Muscle of arm (tissue), 12 donors: ENCODE data around the gene SSX2IP. TPM values are rescaled to one million over a fixed set of nuclear protein-coding genes. Genes with fewer than 3 reads are reported as not detected.

ENCODE experiments used
- DNase-seq: peaks from one replicate; pipeline ENCODE4 v3.0.0-alpha.2; 2013
- polyA plus RNA-seq, 12 donors: library from polyadenylated mRNA; unstranded; fragments of 120-200 nt; gene quantifications; one replicate each; pipeline ENCODE4 v1.2.1, GENCODE V29; 2013; ENCODE audit not compliant: insufficient read length in 12 of 12

Gene SSX2IP
- polyA plus RNA-seq, 12 donors: 12.5 to 24.7 (median 18.1) TPM; not detected in 1

GRCh38 chr1:84712276-84712874, 22.1 kb upstream of the SSX2IP start:
- DNase-seq: no peak

GRCh38 chr1:84711869-84712268, 21.6 kb upstream of the SSX2IP start:
- no peak for DNase-seq

- DNase-seq: no peak
Observed at GRCh38 chr1:84711121-84711520, 20.9 kb upstream of the SSX2IP start.

- DNase-seq: no peak
Observed at GRCh38 chr1:84709131-84709530, 18.9 kb upstream of the SSX2IP start.

GRCh38 chr1:84708031-84708430, 17.8 kb upstream of the SSX2IP start:
- no peak for DNase-seq

GRCh38 chr1:84705513-84705912, 15.3 kb upstream of the SSX2IP start:
- DNase-seq: no peak

GRCh38 chr1:84704872-84705417, 14.7 kb upstream of the SSX2IP start:
- DNase-seq: no peak

GRCh38 chr1:84703431-84703830, 13.2 kb upstream of the SSX2IP start:
- no peak for DNase-seq

- DNase-seq: no peak
Observed at GRCh38 chr1:84702143-84702542, 11.9 kb upstream of the SSX2IP start.

GRCh38 chr1:84701376-84701775, 11.1 kb upstream of the SSX2IP start:
- no peak for DNase-seq

GRCh38 chr1:84700070-84700469, 9.8 kb upstream of the SSX2IP start:
- DNase-seq: no peak

GRCh38 chr1:84698151-84699110, 8.2 kb upstream of the SSX2IP start:
- no peak for DNase-seq

GRCh38 chr1:84693785-84694184, 3.5 kb upstream of the SSX2IP start:
- no peak for DNase-seq

GRCh38 chr1:84693005-84693404, 2.7 kb upstream of the SSX2IP start:
- no peak for DNase-seq

- DNase-seq: no peak
Observed at GRCh38 chr1:84692391-84692790, 2.1 kb upstream of the SSX2IP start.

- no peak for DNase-seq
Observed at GRCh38 chr1:84691122-84691783, 992 bp upstream of the SSX2IP start.

GRCh38 chr1:84689514-84690396, 506 bp downstream of the SSX2IP start:
- peak; percentile 54 for DNase-seq

- no peak for DNase-seq
Observed at GRCh38 chr1:84688463-84689061, 1.7 kb downstream of the SSX2IP start.

- DNase-seq: no peak
Observed at GRCh38 chr1:84687714-84688462, 2.4 kb downstream of the SSX2IP start.

GRCh38 chr1:84686223-84686622, 4.0 kb downstream of the SSX2IP start:
- DNase-seq: no peak
